Hepatocyte (in vitro differentiated cells): ENCODE data around the gene KIAA0513. TPM values are rescaled to one million over a fixed set of nuclear protein-coding genes. Genes with fewer than 3 reads are reported as not detected.
A peak's percentile ranks its signal among the peaks of the same experiment; 100 is the strongest.

ENCODE experiments used
- DNase-seq: peaks from one replicate; pipeline ENCODE4 v3.0.0-alpha.2; 2016; ENCODE audit warnings: low spot score
- H2AFZ ChIP-seq: fragments of 200-600 bp; sonication (generic); 2 replicates; pipeline ENCODE4 v1.6.0; 2016; ENCODE audit warnings: antibody characterized with exemption, mild to moderate bottlenecking
- H3K27ac ChIP-seq: fragments of 200-600 bp; sonication (generic); 2 replicates; pipeline ENCODE4 v1.5.1; 2016; ENCODE audit warnings: mild to moderate bottlenecking
- H3K27me3 ChIP-seq: fragments of 200-600 bp; sonication (generic); 2 replicates; pipeline ENCODE4 v1.6.1; 2016
- H3K36me3 ChIP-seq: fragments of 200-600 bp; sonication (generic); replicated peaks from 2 replicates; pipeline ENCODE4 v1.5.1; 2016; ENCODE audit warnings: low read depth; ENCODE audit not compliant: insufficient read depth
- H3K4me1 ChIP-seq: fragments of 200-600 bp; sonication (generic); 2 replicates; pipeline ENCODE4 v1.5.1; 2016; ENCODE audit warnings: mild to moderate bottlenecking, moderate library complexity; ENCODE audit not compliant: insufficient read depth
- H3K4me2 ChIP-seq: fragments of 200-600 bp; sonication (generic); 2 replicates; pipeline ENCODE4 v1.6.0; 2016
- H3K4me3 ChIP-seq: fragments of 200-600 bp; sonication (generic); 2 replicates; pipeline ENCODE4 v1.5.1; 2016; ENCODE audit warnings: mild to moderate bottlenecking
- H3K79me2 ChIP-seq: fragments of 200-600 bp; sonication (generic); 2 replicates; pipeline ENCODE4 v1.6.0; 2017; ENCODE audit warnings: mild to moderate bottlenecking
- H3K9me2 ChIP-seq: fragments of 200-600 bp; sonication (generic); replicated peaks from 2 replicates; pipeline ENCODE4 v1.6.0; 2017; ENCODE audit warnings: mild to moderate bottlenecking; ENCODE audit not compliant: insufficient read depth
- H3K9me3 ChIP-seq: fragments of 200-600 bp; sonication (generic); 2 replicates; pipeline ENCODE4 v1.5.1; 2016; ENCODE audit warnings: low read depth, mild to moderate bottlenecking
- H4K20me1 ChIP-seq: fragments of 200-600 bp; sonication (generic); 2 replicates; pipeline ENCODE4 v1.6.0; 2016; ENCODE audit warnings: mild to moderate bottlenecking; ENCODE audit not compliant: insufficient read depth, poor library complexity, severe bottlenecking
- EZH2 ChIP-seq: fragments of 200-600 bp; sonication (generic); IDR thresholded peaks from 2 replicates; pipeline ENCODE4 v1.6.1; 2016; ENCODE audit warnings: antibody characterized with exemption, mild to moderate bottlenecking, borderline replicate concordance
- EZH2phosphoT487 ChIP-seq: fragments of 200-600 bp; sonication (generic); IDR thresholded peaks from one replicate; pipeline ENCODE4 v1.6.1; 2018; ENCODE audit warnings: antibody characterized with exemption, mild to moderate bottlenecking, low read depth, moderate library complexity; ENCODE audit not compliant: unreplicated experiment, severe bottlenecking
- WGBS: methylation state at CpG from one replicate; pipeline ENCODE4 v1.1.6; 2016; ENCODE audit warnings: low lambda C conversion rate; ENCODE audit errors: missing lambda C conversion rate; 5-methylcytosine and 5-hydroxymethylcytosine counted together
- polyA plus RNA-seq: library from polyadenylated mRNA; unstranded; fragments of >200 nt; fragmentation: Nextera tagmentation; extraction: Ambion mirVana; gene quantifications from 2 replicates; pipeline ENCODE4 v1.2.1, GENCODE V29; 2016
- total RNA-seq: library from RNA; depleted of rRNA; stranded (reverse); fragments of >200 nt; gene quantifications from 2 replicates; pipeline ENCODE4 v1.2.3, GENCODE V29; 2014
- TF ChIP-seq, protein P1 (sequence below): fragments of 200-600 bp; sonication (generic); IDR thresholded peaks from 2 replicates; pipeline ENCODE4 v1.5.1; 2016; ENCODE audit warnings: antibody characterized with exemption, mild to moderate bottlenecking; ENCODE audit not compliant: poor library complexity

KIAA0513 gene
- total and polyA plus RNA-seq, 2 experiments from 2014 or later = 10.1 to 14.9 TPM

DNA sequence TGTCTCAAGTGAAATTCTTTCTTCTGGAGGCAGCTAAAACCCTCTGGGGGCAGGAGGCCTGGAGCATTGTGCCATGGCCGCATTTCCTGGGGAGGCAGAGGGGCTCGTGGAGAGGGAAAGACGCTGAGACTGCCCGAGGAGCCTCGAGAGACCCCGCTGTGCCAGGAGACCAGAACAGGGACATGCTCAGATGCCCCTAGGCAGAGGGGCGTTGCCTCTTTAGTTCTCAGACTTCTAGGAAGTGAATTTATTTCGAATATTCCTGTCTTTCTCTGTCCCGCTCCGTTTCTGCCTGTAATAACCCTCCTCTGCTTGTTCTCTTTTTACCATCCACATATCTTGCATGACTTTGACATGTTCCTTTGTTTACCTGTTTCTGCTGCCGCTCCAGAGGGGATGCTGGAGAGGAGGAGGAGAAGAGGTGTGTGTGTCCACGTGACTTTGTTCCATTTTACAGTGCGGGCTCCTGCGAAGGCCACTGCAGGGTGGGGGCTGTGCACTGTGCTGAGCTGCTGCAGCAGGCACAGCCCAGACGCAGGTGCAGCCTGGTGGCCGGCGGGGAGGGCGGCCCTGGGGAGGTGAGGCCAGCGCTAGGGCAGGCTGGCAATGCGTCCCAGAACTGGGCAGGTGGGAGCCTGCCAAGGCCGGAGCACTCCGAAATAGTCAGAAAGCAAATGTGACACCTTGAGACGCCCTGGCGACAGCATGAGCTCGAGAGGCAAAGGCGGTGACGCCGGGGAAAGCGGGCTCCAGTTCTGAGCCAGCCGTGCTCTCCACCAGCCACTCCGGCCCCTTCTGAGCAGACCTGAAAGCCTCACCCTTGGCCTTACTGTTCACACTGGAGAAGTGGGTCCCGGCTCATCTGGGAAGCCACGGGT lies 54.8 kb downstream of the KIAA0513 start:
- TF ChIP-seq, protein P1, sequence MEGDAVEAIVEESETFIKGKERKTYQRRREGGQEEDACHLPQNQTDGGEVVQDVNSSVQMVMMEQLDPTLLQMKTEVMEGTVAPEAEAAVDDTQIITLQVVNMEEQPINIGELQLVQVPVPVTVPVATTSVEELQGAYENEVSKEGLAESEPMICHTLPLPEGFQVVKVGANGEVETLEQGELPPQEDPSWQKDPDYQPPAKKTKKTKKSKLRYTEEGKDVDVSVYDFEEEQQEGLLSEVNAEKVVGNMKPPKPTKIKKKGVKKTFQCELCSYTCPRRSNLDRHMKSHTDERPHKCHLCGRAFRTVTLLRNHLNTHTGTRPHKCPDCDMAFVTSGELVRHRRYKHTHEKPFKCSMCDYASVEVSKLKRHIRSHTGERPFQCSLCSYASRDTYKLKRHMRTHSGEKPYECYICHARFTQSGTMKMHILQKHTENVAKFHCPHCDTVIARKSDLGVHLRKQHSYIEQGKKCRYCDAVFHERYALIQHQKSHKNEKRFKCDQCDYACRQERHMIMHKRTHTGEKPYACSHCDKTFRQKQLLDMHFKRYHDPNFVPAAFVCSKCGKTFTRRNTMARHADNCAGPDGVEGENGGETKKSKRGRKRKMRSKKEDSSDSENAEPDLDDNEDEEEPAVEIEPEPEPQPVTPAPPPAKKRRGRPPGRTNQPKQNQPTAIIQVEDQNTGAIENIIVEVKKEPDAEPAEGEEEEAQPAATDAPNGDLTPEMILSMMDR = no peak
- TF ChIP-seq EZH2 (no peak), EZH2phosphoT487 (no peak)
- Histone ChIP-seq H2AFZ (no peak overlapping the region), H4K20me1 (no peaks in the 10 kb centered on the region), H3K36me3 (no peaks in the 10 kb centered on the region), H3K27me3 (no peaks in the 10 kb centered on the region), H3K79me2 (no peaks in the 10 kb centered on the region), H3K9me3 (no peaks in the 10 kb centered on the region), H3K27ac (no peak overlapping the region), H3K4me2 (peak overlapping the region; percentile 48), H3K9me2 (no peaks in the 10 kb centered on the region), H3K4me3 (no peak overlapping the region), H3K4me1 (peaks cover 26% of the 10 kb centered on the region)
- DNase-seq = no peak
- WGBS = 45% methylated on average over 33 of the region's 33 CpGs

DNA sequence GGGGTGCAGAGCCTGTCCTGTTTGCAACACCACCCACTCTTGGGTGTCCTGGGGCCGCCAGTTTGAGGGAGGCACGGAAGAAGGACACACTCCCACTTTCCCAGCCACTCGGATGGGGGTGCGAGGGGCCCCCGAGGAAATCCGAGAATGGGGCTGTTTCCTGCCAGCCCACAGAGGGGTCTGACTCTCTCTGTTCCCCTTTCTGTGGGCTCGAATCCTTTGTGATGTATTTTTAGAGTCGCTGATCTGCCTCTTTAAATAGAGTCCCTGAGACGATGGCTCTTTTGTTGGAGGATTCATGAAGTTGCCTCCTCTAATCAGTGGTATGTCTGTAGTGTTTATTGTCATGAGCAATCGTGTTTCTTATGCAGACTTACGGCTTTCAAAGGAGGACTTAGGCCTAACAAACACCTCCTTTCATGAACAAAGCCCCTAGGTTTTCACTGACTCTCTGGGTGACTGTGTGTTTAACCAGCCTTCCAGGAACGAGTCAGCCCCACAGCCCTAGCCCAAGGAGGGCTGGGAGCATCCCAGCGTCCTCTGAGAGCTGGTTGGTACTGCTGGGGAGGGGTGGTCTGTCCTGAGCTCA lies 55.5 kb downstream of the KIAA0513 start:
- Histone ChIP-seq H3K4me3 (no peak overlapping the region), H3K27ac (no peak overlapping the region)
- WGBS = 38% methylated on average over 13 of the region's 13 CpGs

DNA sequence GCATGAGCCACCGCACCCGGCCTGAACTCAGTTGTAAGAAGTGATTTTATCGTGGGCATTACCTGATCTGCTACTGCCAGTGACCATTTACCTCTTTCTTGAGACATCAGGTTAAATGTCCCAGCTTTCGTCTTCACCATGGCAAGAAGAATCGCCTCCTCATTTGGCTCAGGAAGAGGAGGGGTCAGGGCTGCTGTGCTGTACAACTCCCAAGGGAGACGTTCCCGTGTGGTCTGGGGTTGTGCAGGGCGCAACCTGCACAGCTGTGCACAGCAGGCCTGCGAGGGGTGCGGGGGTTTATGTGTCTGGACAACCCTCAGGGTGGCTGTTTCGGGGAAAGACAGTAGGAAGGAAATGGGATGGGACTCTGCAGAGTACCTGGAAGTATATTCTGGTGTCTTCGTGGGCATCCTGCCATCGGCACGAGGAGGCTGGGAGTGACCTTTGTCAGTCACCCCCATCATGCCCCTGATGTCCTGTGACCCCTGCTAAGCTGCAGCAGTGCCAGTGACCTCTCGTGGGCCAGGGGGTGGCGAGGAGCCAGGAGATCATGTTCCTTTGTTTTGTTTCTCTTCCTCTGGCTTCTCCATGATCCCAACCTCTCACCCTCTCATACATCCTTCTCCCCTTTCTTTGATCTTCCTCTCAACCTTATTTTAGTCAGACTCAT lies 57.4 kb downstream of the KIAA0513 start:
- no peak for DNase-seq
- H2AFZ ChIP-seq = no peak overlapping the region
- no peak for TF ChIP-seq EZH2
- TF ChIP-seq EZH2phosphoT487 = no peak
- TF ChIP-seq, protein P1 = no peak
- no peaks in the 10 kb centered on the region for H3K9me3 ChIP-seq
- no peaks in the 10 kb centered on the region for H3K9me2 ChIP-seq
- no peaks in the 10 kb centered on the region for H3K27me3 ChIP-seq
- H3K4me2 ChIP-seq = no peak overlapping the region
- no peak overlapping the region for H3K27ac ChIP-seq
- H4K20me1 ChIP-seq = no peaks in the 10 kb centered on the region
- peaks cover 30% of the 10 kb centered on the region for H3K4me1 ChIP-seq
- no peaks in the 10 kb centered on the region for H3K36me3 ChIP-seq
- 93% methylated on average over 16 of the region's 16 CpGs for WGBS
- H3K79me2 ChIP-seq = no peaks in the 10 kb centered on the region
- no peak overlapping the region for H3K4me3 ChIP-seq

More for the DNA sequence above, 55.5 kb downstream of the KIAA0513 start:
- no peaks in the 10 kb centered on the region for H3K9me3 ChIP-seq
- TF ChIP-seq, protein P1 = no peak
- TF ChIP-seq EZH2phosphoT487 (no peak), EZH2 (no peak)
- no peaks in the 10 kb centered on the region for H4K20me1 ChIP-seq
- H3K4me2 ChIP-seq = peak overlapping the region; percentile 48
- peaks cover 26% of the 10 kb centered on the region for H3K4me1 ChIP-seq
- no peak for DNase-seq
- no peaks in the 10 kb centered on the region for H3K9me2 ChIP-seq
- H2AFZ ChIP-seq = peak overlapping the region; percentile 19
- no peaks in the 10 kb centered on the region for H3K79me2 ChIP-seq
- no peaks in the 10 kb centered on the region for H3K36me3 ChIP-seq
- no peaks in the 10 kb centered on the region for H3K27me3 ChIP-seq
